Psoas muscle (tissue), 8 donors: ENCODE results near the gene MMAB. TPM values are rescaled to one million over a fixed set of nuclear protein-coding genes. Genes with fewer than 3 reads are reported as not detected.
A peak's percentile ranks its signal among the peaks of the same experiment; 100 is the strongest.

Experiments
- ATAC-seq, 4 donors: fragments of 200-7000 bp; cut with Tn5 transposase; one replicate each; pipeline ENCODE4 v1.9.1; 2020; ENCODE audit warnings: moderate library complexity in 3 of 4, mild to moderate bottlenecking in 2 of 4
- DNase-seq, 2 donors: peaks; one replicate each; pipeline ENCODE4 v3.0.0-alpha.2; 2020
- H3K27ac ChIP-seq: fragments of 200-600 bp; one replicate; pipeline ENCODE4 v1.8.0; 2022
- H3K27me3 ChIP-seq, 3 donors: fragments of 200-600 bp in 1 of 3; one replicate each; pipeline versions ENCODE4 v1.6.1 to v1.8.0; 2013 to 2022; ENCODE audit warnings: low read length in 2 of 3, mild to moderate bottlenecking in 2 of 3, moderate library complexity in 1 of 3; ENCODE audit not compliant: insufficient read depth in 3 of 3
- H3K36me3 ChIP-seq, 2 donors: fragments of 200-600 bp in 1 of 2; one replicate each; pipeline versions ENCODE4 v1.6.1 to v1.8.0; 2013 to 2022; ENCODE audit warnings: low read depth in 1 of 2, mild to moderate bottlenecking in 1 of 2, moderate library complexity in 1 of 2; ENCODE audit not compliant: insufficient read depth in 1 of 2
- H3K4me1 ChIP-seq: fragments of 200-600 bp; one replicate; pipeline ENCODE4 v1.8.0; 2022
- H3K4me3 ChIP-seq: fragments of 200-600 bp; one replicate; pipeline ENCODE4 v1.8.0; 2022; ENCODE audit warnings: mild to moderate bottlenecking
- H3K9me3 ChIP-seq: fragments of 200-600 bp; one replicate; pipeline ENCODE4 v1.8.0; 2022
- WGBS, 3 donors: extraction: QIAGEN DNeasy Blood & Tissue Kit; methylation state at CpG; one replicate each; pipeline versions ENCODE4 v1.1.6 to v1.1.7; 2013; 5-methylcytosine and 5-hydroxymethylcytosine counted together
- intact Hi-C, 2 donors: fragments of 100-400 bp; cut with DNase I; formaldehyde crosslinking; loops; one replicate each; pipeline versions ENCODE4 v1.11.0 to v1.14.2; 2022
- polyA plus RNA-seq, 3 donors: library from polyadenylated mRNA; stranded (reverse); fragments of 200-250 nt; gene quantifications; one replicate each; pipeline ENCODE4 v1.2.3, GENCODE V29; 2013
- total RNA-seq, 4 donors: library from RNA; stranded (reverse); fragmentation: NEBNext Ultra II Directional in 2 of 4; extraction: Animal tissue kit (Norgen Biotek cat#: 25700) in 2 of 4; gene quantifications; one replicate each; pipeline versions ENCODE4 v1.2.1 to v1.2.4, GENCODE V29; 2021 to 2023
- TF ChIP-seq, protein P1 (sequence below): fragments of 200-600 bp; IDR thresholded peaks from one replicate; pipeline ENCODE4 v1.8.0; 2022; ENCODE audit warnings: antibody characterized with exemption
- donor health status: healthy with polysubstance abuse.
- donor health status: DM: no; HTN: no; CAD: no; lungs with moderate emphysema.
- donor health status: Bipolar disorder and iron deficiency.
- donor health status: healthy.
- donor health status: DM: yes; HTN: yes; CAD: no.
- donor health status: DM: no; HTN: no; CAD: no.
- donor health status: DM: no; HTN: no; CAD: no.
- donor health status: DM: yes; HTN: yes; CAD: no.

The MMAB gene
- total and polyA plus RNA-seq, 7 donors = 17.3 to 43.3 (median 34.1) TPM

DNA sequence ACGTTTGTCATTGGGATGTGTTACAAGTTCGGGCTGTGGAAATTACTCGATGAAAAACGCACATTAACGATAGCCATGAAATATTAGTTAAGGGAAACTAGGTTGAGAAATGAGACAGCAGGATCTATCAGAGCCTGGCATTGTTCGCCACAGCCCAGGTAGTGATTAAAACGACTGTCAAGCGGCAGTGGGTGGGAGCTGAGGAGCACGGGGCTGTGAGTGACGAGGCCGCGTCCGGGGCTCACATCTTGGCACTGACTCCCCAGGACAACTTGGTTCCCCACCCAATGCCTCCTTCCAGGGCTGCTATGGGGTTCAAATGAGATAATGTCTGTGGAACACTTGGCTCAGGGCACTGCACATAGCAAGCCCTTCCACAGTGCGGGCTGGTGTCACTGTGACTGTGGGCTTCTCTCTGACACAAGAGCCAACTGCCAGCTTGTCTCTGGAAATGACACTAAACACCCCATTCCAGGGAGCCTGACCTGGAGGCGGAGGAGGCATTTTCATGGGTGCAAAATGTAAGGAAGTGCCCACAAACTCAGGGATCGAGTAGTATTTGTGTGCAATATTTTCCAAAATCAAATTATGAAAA, 19.3 kb downstream of the MMAB start:
- intact Hi-C loops = no loop called here
- no peak overlapping the region for H3K4me3 ChIP-seq
- peaks cover 0 to 10% of the 10 kb centered on the region in 2 donors for H3K36me3 ChIP-seq
- no peak overlapping the region for H3K27ac ChIP-seq
- ATAC-seq (peak in 2 of 4 donors; percentile 11 to 29), DNase-seq (no peak)
- peaks cover 0 to 41% (median 12%) of the 10 kb centered on the region in 3 donors for H3K27me3 ChIP-seq
- TF ChIP-seq, protein P1, sequence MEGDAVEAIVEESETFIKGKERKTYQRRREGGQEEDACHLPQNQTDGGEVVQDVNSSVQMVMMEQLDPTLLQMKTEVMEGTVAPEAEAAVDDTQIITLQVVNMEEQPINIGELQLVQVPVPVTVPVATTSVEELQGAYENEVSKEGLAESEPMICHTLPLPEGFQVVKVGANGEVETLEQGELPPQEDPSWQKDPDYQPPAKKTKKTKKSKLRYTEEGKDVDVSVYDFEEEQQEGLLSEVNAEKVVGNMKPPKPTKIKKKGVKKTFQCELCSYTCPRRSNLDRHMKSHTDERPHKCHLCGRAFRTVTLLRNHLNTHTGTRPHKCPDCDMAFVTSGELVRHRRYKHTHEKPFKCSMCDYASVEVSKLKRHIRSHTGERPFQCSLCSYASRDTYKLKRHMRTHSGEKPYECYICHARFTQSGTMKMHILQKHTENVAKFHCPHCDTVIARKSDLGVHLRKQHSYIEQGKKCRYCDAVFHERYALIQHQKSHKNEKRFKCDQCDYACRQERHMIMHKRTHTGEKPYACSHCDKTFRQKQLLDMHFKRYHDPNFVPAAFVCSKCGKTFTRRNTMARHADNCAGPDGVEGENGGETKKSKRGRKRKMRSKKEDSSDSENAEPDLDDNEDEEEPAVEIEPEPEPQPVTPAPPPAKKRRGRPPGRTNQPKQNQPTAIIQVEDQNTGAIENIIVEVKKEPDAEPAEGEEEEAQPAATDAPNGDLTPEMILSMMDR = no peak
- no peaks in the 10 kb centered on the region for H3K9me3 ChIP-seq
- no peaks in the 10 kb centered on the region for H3K4me1 ChIP-seq
- WGBS, 3 donors = 32 to 47% (median 39%) methylated on average over 16 of the region's 16 CpGs

DNA sequence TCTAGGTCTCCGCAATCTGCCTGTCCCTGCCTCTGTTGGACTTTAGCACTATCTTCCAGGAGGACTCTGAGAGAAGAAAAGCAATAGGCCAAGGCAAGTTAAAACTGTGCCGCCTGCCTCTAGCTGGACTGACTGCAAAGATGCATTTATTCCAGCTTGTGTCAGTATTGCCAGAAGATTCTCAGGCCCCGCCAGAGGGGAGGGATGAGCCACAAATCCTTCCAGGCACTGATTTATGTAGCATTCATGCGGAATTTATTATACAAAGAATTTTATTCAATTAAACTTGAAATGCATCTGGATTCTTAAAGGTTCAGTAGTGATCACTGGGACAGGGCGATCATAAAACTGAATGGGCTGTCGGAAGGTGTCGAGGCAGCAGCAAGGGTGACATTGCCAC, 19.8 kb downstream of the MMAB start:
- Histone ChIP-seq H3K27me3 (peaks cover 0 to 46% (median 15%) of the 10 kb centered on the region in 3 donors), H3K4me1 (no peaks in the 10 kb centered on the region), H3K4me3 (no peak overlapping the region), H3K9me3 (no peaks in the 10 kb centered on the region), H3K36me3 (peaks cover 0 to 10% of the 10 kb centered on the region in 2 donors), H3K27ac (no peak overlapping the region)
- WGBS, 3 donors = 58 to 74% (median 59%) methylated on average over 7 of the region's 7 CpGs
- TF ChIP-seq, protein P1 = no peak
- intact Hi-C loops = no loop called here
- no peak for ATAC-seq
- no peak for DNase-seq

DNA sequence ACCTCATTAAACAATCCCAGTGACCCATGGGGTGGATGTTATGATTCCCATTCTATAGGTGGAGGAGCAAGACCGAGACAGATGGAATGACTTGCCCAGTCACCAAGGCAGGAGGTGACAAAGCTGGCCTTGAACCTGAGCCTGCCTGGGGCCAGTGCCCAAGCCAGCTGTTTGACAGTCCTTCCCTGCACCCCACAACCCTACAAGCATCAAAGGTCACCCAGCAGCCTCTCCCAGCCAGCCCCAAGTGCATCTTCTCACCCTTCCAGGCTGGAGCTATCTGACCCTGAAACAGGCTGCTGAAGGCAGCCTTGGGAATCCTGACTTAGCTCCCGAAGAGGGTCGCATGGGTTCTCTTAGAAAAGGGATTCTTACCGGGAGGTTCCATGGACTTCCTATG, 20.3 kb downstream of the MMAB start:
- intact Hi-C loops = no loop called here
- DNase-seq (no peak), ATAC-seq (no peak)
- Histone ChIP-seq H3K27me3 (peaks cover 0 to 51% (median 19%) of the 10 kb centered on the region in 3 donors), H3K4me3 (no peak overlapping the region), H3K36me3 (peaks cover 0 to 6% of the 10 kb centered on the region in 2 donors), H3K9me3 (no peaks in the 10 kb centered on the region), H3K4me1 (no peaks in the 10 kb centered on the region), H3K27ac (no peak overlapping the region)
- WGBS, 3 donors = 56 to 68% (median 56%) methylated on average over 4 of the region's 4 CpGs
- TF ChIP-seq, protein P1 = no peak

DNA sequence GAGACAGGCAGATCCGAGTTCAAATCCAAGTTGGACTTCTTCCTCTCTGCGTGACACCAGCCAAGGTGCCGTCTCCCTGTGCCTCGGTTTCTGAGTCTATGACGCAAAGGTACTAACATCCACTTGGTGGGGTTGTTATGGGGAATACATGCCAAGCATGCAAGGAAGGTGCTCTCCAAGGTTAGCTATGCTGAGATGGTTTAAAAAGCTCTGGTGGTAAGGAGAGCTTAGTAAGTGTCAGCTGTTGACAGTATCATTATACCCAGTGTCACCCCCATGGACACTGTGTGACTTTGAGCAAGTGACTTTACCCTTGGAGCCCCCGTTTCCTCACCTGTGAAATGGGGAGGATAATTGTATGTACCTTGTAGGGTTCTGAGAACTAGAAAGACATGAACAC, 22.2 kb downstream of the MMAB start:
- no peak for DNase-seq
- H3K4me3 ChIP-seq = no peak overlapping the region
- no peak overlapping the region for H3K27ac ChIP-seq
- TF ChIP-seq, protein P1 = no peak
- no peaks in the 10 kb centered on the region for H3K4me1 ChIP-seq
- no peak for ATAC-seq
- peaks cover 0 to 55% (median 19%) of the 10 kb centered on the region in 3 donors for H3K27me3 ChIP-seq
- H3K36me3 ChIP-seq = no peaks in the 10 kb centered on the region
- intact Hi-C loops = no loop called here
- H3K9me3 ChIP-seq = no peaks in the 10 kb centered on the region
- 81 to 86% (median 81%) methylated on average over 6 of the region's 6 CpGs for WGBS, 3 donors

DNA sequence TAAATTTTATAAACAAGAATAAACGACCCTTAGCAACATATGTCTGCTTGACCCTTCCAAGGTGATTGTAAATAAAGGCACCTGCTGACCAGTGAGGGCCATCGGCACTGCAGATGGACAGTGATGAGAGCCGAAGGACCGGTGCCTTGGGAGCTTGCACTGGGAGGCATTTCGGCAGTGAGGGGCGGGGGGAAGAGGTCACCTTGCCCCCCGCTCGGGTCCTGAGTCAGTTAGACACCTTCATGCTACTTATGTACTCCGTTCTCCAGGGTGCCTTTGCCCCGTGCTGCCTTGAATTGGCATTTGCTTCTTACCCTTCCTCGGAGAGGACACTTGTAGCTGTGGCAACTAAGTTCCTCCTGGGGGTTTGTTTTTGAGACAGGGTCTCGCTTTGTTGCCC, 23.0 kb downstream of the MMAB start:
- H3K9me3 ChIP-seq = no peaks in the 10 kb centered on the region
- 48 to 63% (median 54%) methylated on average over 12 of the region's 12 CpGs for WGBS, 3 donors
- H3K27ac ChIP-seq = no peak overlapping the region
- no peaks in the 10 kb centered on the region for H3K36me3 ChIP-seq
- intact Hi-C loops = no loop called here
- H3K27me3 ChIP-seq = peaks cover 0 to 55% (median 19%) of the 10 kb centered on the region in 3 donors
- H3K4me3 ChIP-seq = no peak overlapping the region
- DNase-seq = no peak
- no peak for ATAC-seq
- TF ChIP-seq, protein P1 = no peak
- H3K4me1 ChIP-seq = peaks cover 3% of the 10 kb centered on the region
